GM23248 (cell line): ENCODE measurements around the gene SH3RF1. TPM values are rescaled to one million over a fixed set of nuclear protein-coding genes. Genes with fewer than 3 reads are reported as not detected.

ENCODE experiments used
- DNase-seq: peaks from one replicate; pipeline ENCODE4 v3.0.0-alpha.2; 2015
- H2AFZ ChIP-seq: fragments of 200-600 bp; sonication (generic); 2 replicates; pipeline ENCODE4 v1.6.1; 2016; ENCODE audit warnings: antibody characterized with exemption
- H3F3A ChIP-seq: fragments of 200-600 bp; sonication (generic); 2 replicates; pipeline ENCODE4 v1.6.1; 2016; ENCODE audit warnings: mild to moderate bottlenecking, antibody characterized with exemption, mixed run types; ENCODE audit not compliant: insufficient read depth
- H3K27ac ChIP-seq: fragments of 200-600 bp; sonication (generic); 2 replicates; pipeline ENCODE4 v1.5.1; 2016; ENCODE audit warnings: mild to moderate bottlenecking
- H3K27me3 ChIP-seq: fragments of 200-600 bp; sonication (generic); replicated peaks from 2 replicates; pipeline ENCODE4 v1.6.1; 2016; ENCODE audit warnings: mild to moderate bottlenecking; ENCODE audit not compliant: insufficient read depth
- H3K36me3 ChIP-seq: fragments of 200-600 bp; sonication (generic); 2 replicates; pipeline ENCODE4 v1.6.1; 2016; ENCODE audit warnings: low read depth, mild to moderate bottlenecking
- H3K4me1 ChIP-seq: fragments of 200-600 bp; sonication (generic); 2 replicates; pipeline ENCODE4 v1.6.1; 2016; ENCODE audit warnings: mild to moderate bottlenecking; ENCODE audit not compliant: insufficient read depth
- H3K4me2 ChIP-seq: fragments of 200-600 bp; sonication (generic); one replicate; pipeline ENCODE4 v1.6.1; 2016; ENCODE audit warnings: mild to moderate bottlenecking; ENCODE audit not compliant: unreplicated experiment
- H3K4me3 ChIP-seq: fragments of 200-600 bp; sonication (generic); 2 replicates; pipeline ENCODE4 v1.5.1; 2016; ENCODE audit warnings: mild to moderate bottlenecking
- H3K79me2 ChIP-seq: fragments of 200-600 bp; sonication (generic); 2 replicates; pipeline ENCODE4 v1.6.1; 2016; ENCODE audit warnings: mild to moderate bottlenecking; ENCODE audit not compliant: insufficient read depth
- H3K9ac ChIP-seq: fragments of 200-600 bp; sonication (generic); 2 replicates; pipeline ENCODE4 v1.6.1; 2016; ENCODE audit warnings: mild to moderate bottlenecking
- H3K9me2 ChIP-seq: fragments of 200-600 bp; sonication (generic); 2 replicates; pipeline ENCODE4 v1.6.1; 2016; ENCODE audit warnings: mixed run types, mild to moderate bottlenecking, moderate library complexity; ENCODE audit not compliant: insufficient read depth
- H3K9me3 ChIP-seq: fragments of 200-600 bp; sonication (generic); one replicate; pipeline ENCODE4 v1.6.1; 2017; ENCODE audit warnings: low read depth
- H4K20me1 ChIP-seq: fragments of 200-600 bp; sonication (generic); 2 replicates; pipeline ENCODE4 v1.6.0; 2016; ENCODE audit not compliant: insufficient read depth
- EZH2 ChIP-seq: fragments of 200-600 bp; sonication (generic); IDR thresholded peaks from 2 replicates; pipeline ENCODE4 v1.6.1; 2018; ENCODE audit warnings: antibody characterized with exemption, mild to moderate bottlenecking; ENCODE audit not compliant: insufficient read depth, poor library complexity, severe bottlenecking
- EZH2phosphoT487 ChIP-seq: fragments of 200-600 bp; sonication (generic); IDR thresholded peaks from 2 replicates; pipeline ENCODE4 v1.6.1; 2018; ENCODE audit warnings: antibody characterized with exemption, moderate library complexity, mild to moderate bottlenecking, low read depth; ENCODE audit not compliant: insufficient read depth
- WGBS, 2 experiments: methylation state at CpG; one replicate each; pipeline ENCODE4 v1.1.6; 2015 to 2017; ENCODE audit warnings: low lambda C conversion rate in 2 of 2, low coverage in 1 of 2; ENCODE audit errors: missing lambda C conversion rate in 2 of 2; 5-methylcytosine and 5-hydroxymethylcytosine counted together
- in situ Hi-C: fragments of 300-500 bp; cut with MboI; formaldehyde crosslinking; loops from 2 replicates; pipeline ENCODE4 v1.15.0; 2020
- polyA plus RNA-seq: library from polyadenylated mRNA; unstranded; fragments of >200 nt; fragmentation: Nextera tagmentation; extraction: Ambion mirVana; gene quantifications from 2 replicates; pipeline ENCODE4 v1.2.1, GENCODE V29; 2016
- total RNA-seq: library from RNA; depleted of rRNA; stranded (reverse); fragments of >200 nt; shearing (Covaris generic); gene quantifications from 2 replicates; pipeline ENCODE4 v1.2.3, GENCODE V29; 2014

SH3RF1 gene
- total and polyA plus RNA-seq, 2 experiments from 2014 or later, result 28.3 to 55.5 TPM

GRCh38 chr4:169051761-169052593 lies 218.8 kb downstream of the SH3RF1 start:
- H3K9me3 ChIP-seq, result no peaks in the 10 kb centered on the region
- in situ Hi-C loops, result no loop called here
- H3K27ac ChIP-seq, result no peak overlapping the region
- 77 to 79% methylated on average over 10 of the region's 10 CpGs for WGBS, 2 experiments
- no peak overlapping the region for H2AFZ ChIP-seq
- H3K9ac ChIP-seq, result no peak overlapping the region
- H3F3A ChIP-seq, result no peaks in the 10 kb centered on the region
- H3K4me3 ChIP-seq, result no peak overlapping the region
- no peak for DNase-seq
- no peaks in the 10 kb centered on the region for H3K27me3 ChIP-seq
- H3K79me2 ChIP-seq, result no peaks in the 10 kb centered on the region
- H4K20me1 ChIP-seq, result no peaks in the 10 kb centered on the region
- H3K36me3 ChIP-seq, result no peaks in the 10 kb centered on the region
- no peaks in the 10 kb centered on the region for H3K9me2 ChIP-seq
- H3K4me2 ChIP-seq, result no peak overlapping the region
- no peak for TF ChIP-seq EZH2
- no peak for TF ChIP-seq EZH2phosphoT487
- no peaks in the 10 kb centered on the region for H3K4me1 ChIP-seq

GRCh38 chr4:169050881-169051760 lies 219.6 kb downstream of the SH3RF1 start:
- DNase-seq, result no peak
- Histone ChIP-seq H3K79me2 (no peaks in the 10 kb centered on the region), H3K4me3 (no peak overlapping the region), H3K27ac (no peak overlapping the region), H3K9me2 (no peaks in the 10 kb centered on the region), H3F3A (no peaks in the 10 kb centered on the region), H4K20me1 (no peaks in the 10 kb centered on the region), H3K9me3 (no peaks in the 10 kb centered on the region), H3K27me3 (no peaks in the 10 kb centered on the region), H3K4me1 (no peaks in the 10 kb centered on the region), H3K36me3 (no peaks in the 10 kb centered on the region), H3K9ac (no peak overlapping the region), H2AFZ (no peak overlapping the region), H3K4me2 (no peak overlapping the region)
- TF ChIP-seq EZH2, result no peak
- in situ Hi-C loops, result no loop called here
- 64 to 72% methylated on average over 9 of the region's 9 CpGs for WGBS, 2 experiments

- Histone ChIP-seq H3K4me1 (no peaks in the 10 kb centered on the region), H4K20me1 (no peaks in the 10 kb centered on the region), H2AFZ (no peak overlapping the region), H3K9me3 (no peaks in the 10 kb centered on the region), H3K4me3 (no peak overlapping the region), H3K36me3 (no peaks in the 10 kb centered on the region), H3K27me3 (no peaks in the 10 kb centered on the region), H3K4me2 (no peak overlapping the region), H3K27ac (no peak overlapping the region), H3K9me2 (no peaks in the 10 kb centered on the region), H3F3A (no peaks in the 10 kb centered on the region), H3K9ac (no peak overlapping the region), H3K79me2 (no peaks in the 10 kb centered on the region)
- WGBS, 2 experiments, result 95 to 97% methylated on average over 7 of the region's 7 CpGs
- DNase-seq, result no peak
- TF ChIP-seq EZH2phosphoT487 (no peak), EZH2 (no peak)
- in situ Hi-C loops, result no loop called here
Observed at GRCh38 chr4:169050284-169050683, 220.5 kb downstream of the SH3RF1 start.

- no peak overlapping the region for H3K4me3 ChIP-seq
Observed at GRCh38 chr4:169048868-169049414, 221.8 kb downstream of the SH3RF1 start.

More at GRCh38 chr4:169048868-169049414, 221.8 kb downstream of the SH3RF1 start:
- in situ Hi-C loops, result no loop called here
- no peak overlapping the region for H3K9ac ChIP-seq
- no peaks in the 10 kb centered on the region for H3K9me3 ChIP-seq
- DNase-seq, result no peak
- no peak overlapping the region for H3K27ac ChIP-seq
- 91 to 98% methylated on average over 8 to 9 of the region's 9 CpGs for WGBS, 2 experiments
- H3F3A ChIP-seq, result no peaks in the 10 kb centered on the region
- no peak overlapping the region for H3K4me2 ChIP-seq
- H3K36me3 ChIP-seq, result no peaks in the 10 kb centered on the region
- H3K27me3 ChIP-seq, result no peaks in the 10 kb centered on the region
- no peaks in the 10 kb centered on the region for H3K4me1 ChIP-seq
- TF ChIP-seq EZH2 (no peak), EZH2phosphoT487 (no peak)
- no peak overlapping the region for H2AFZ ChIP-seq
- H3K9me2 ChIP-seq, result no peaks in the 10 kb centered on the region
- no peaks in the 10 kb centered on the region for H4K20me1 ChIP-seq
- no peaks in the 10 kb centered on the region for H3K79me2 ChIP-seq
